GM12878 (cell line): ENCODE measurements around the gene BLNK. TPM values are rescaled to one million over a fixed set of nuclear protein-coding genes. Genes with fewer than 3 reads are reported as not detected.
A peak's percentile ranks its signal among the peaks of the same experiment; 100 is the strongest.

Source experiments
- ATAC-seq: fragments of 200-7000 bp; cut with Tn5 transposase; 3 replicates; pipeline ENCODE4 v1.9.1; 2020; ENCODE audit warnings: mild to moderate bottlenecking, moderate library complexity
- BruUV-seq: library from RNA; stranded (reverse); fragments of 400-500 nt; replicated peaks from 2 replicates; lab custom pipeline; 2021; lab: Mats Ljungman, UMichigan
- CTCF ChIA-PET: fragments of 300-600 bp; sonication (Branson Sonifier 250); formaldehyde crosslinking; extraction: SDS; loops from one replicate; lab custom pipeline; 2021; ENCODE audit warnings: inconsistent platforms; lab: Yijun Ruan, JAX
- POLR2A ChIA-PET: fragments of 350-600 bp; formaldehyde crosslinking; extraction: SDS; loops from one replicate; lab custom pipeline; 2021; ENCODE audit warnings: inconsistent platforms; lab: Charles Lee
- RAD21 ChIA-PET: fragments of 300-600 bp; sonication (Branson Sonifier 250); formaldehyde crosslinking; loops from one replicate; lab custom pipeline; 2023; ENCODE audit warnings: antibody characterized with exemption; ENCODE audit not compliant: unreplicated experiment; lab: Charles Lee
- SMC1A ChIA-PET: fragments of 300-600 bp; sonication (Branson Sonifier 250); formaldehyde crosslinking; loops from one replicate; lab custom pipeline; 2023; ENCODE audit not compliant: unreplicated experiment, uncharacterized antibody; lab: Charles Lee
- DNase-seq: peaks from one replicate; pipeline ENCODE4 v3.0.0-alpha.2; 2011; ENCODE audit warnings: low read depth, low spot score
- FAIRE-seq: peaks from 3 replicates; lab custom pipeline; 2011; peaks lifted over from hg19 to GRCh38; lab: Jason Lieb, UNC
- H2AFZ ChIP-seq: 2 replicates; pipeline ENCODE4 v1.6.0; 2011; ENCODE audit warnings: low read depth, low read length, control low read depth; ENCODE audit not compliant: control insufficient read depth
- H3K27ac ChIP-seq: 2 replicates; pipeline ENCODE4 v1.5.1; 2011; ENCODE audit warnings: control low read depth; ENCODE audit not compliant: control insufficient read depth, insufficient read depth
- H3K27me3 ChIP-seq, 2 experiments: replicated peaks in 1 of 2; 2 replicates each; pipeline versions ENCODE4 v1.6.0 to v1.6.1; 2011; ENCODE audit warnings: low read length in 1 of 2; ENCODE audit not compliant: control insufficient read depth in 2 of 2, insufficient read depth in 2 of 2
- H3K36me3 ChIP-seq, 2 experiments: 2 replicates each; pipeline ENCODE4 v1.5.1; 2011; ENCODE audit warnings: low read length in 1 of 2; ENCODE audit not compliant: control insufficient read depth in 2 of 2, insufficient read depth in 2 of 2
- H3K4me1 ChIP-seq: 2 replicates; pipeline ENCODE4 v1.6.1; 2011; ENCODE audit warnings: mild to moderate bottlenecking, low read length, moderate library complexity, mixed read lengths; ENCODE audit not compliant: control insufficient read depth, insufficient read depth
- H3K4me2 ChIP-seq: 2 replicates; pipeline ENCODE4 v1.6.0; 2011; ENCODE audit warnings: control low read depth; ENCODE audit not compliant: control insufficient read depth, insufficient read depth
- H3K4me3 ChIP-seq: fragments of 200-600 bp; sonication (generic); 2 replicates; pipeline ENCODE4 v1.5.1; 2016
- H3K79me2 ChIP-seq: 2 replicates; pipeline ENCODE4 v1.6.0; 2011; ENCODE audit warnings: low read length; ENCODE audit not compliant: control insufficient read depth, insufficient read depth
- H3K9ac ChIP-seq: 2 replicates; pipeline ENCODE4 v1.8.0; 2011; ENCODE audit warnings: low read length, control low read depth, mixed read lengths; ENCODE audit not compliant: control insufficient read depth, insufficient read depth
- H3K9me3 ChIP-seq: replicated peaks from 3 replicates; pipeline ENCODE4 v1.5.1; 2011; ENCODE audit warnings: mild to moderate bottlenecking, low read length; ENCODE audit not compliant: control insufficient read depth, insufficient read depth
- H4K20me1 ChIP-seq: 2 replicates; pipeline ENCODE4 v1.6.0; 2011; ENCODE audit not compliant: control insufficient read depth, insufficient read depth
- BRCA1 ChIP-seq: IDR thresholded peaks from 2 replicates; pipeline ENCODE4 v1.6.1; 2011; ENCODE audit warnings: low read depth, low read length, improper control_type of control experiment
- MYC ChIP-seq: IDR thresholded peaks from 2 replicates; pipeline ENCODE4 v1.6.1; 2011; ENCODE audit warnings: mild to moderate bottlenecking, low read length, moderate library complexity, inconsistent platforms; ENCODE audit not compliant: insufficient read depth, insufficient replicate concordance, insufficient read length, severe bottlenecking
- NR2F1 ChIP-seq: fragments of 450-650 bp; conservative IDR thresholded peaks from 2 replicates; pipeline ENCODE4 v1.6.1; 2017; ENCODE audit warnings: mild to moderate bottlenecking
- POLR2A ChIP-seq: IDR thresholded peaks from 2 replicates; pipeline ENCODE4 v1.6.1; 2011; ENCODE audit warnings: low read depth, mild to moderate bottlenecking, low read length
- YY1 ChIP-seq: IDR thresholded peaks from 2 replicates; pipeline ENCODE4 v1.6.1; 2011; ENCODE audit warnings: low read depth, mild to moderate bottlenecking, low read length
- ZZZ3 ChIP-seq: IDR thresholded peaks from 2 replicates; pipeline ENCODE4 v1.6.1; 2011; ENCODE audit warnings: low read depth; ENCODE audit not compliant: control insufficient read depth, insufficient read length
- WGBS: methylation state at CpG from one replicate; pipeline ENCODE4 v1.1.6; 2016; ENCODE audit warnings: low lambda C conversion rate; ENCODE audit not compliant: insufficient replicate concordance, insufficient coverage; ENCODE audit errors: missing lambda C conversion rate; 5-methylcytosine and 5-hydroxymethylcytosine counted together
- in situ Hi-C: fragments of 300-500 bp; cut with MboI; formaldehyde crosslinking; loops from 9 replicates; pipeline ENCODE4 v1.14.3; 2018; ENCODE audit warnings: mixed read lengths
- intact Hi-C: fragments of 100-400 bp; cut with micrococcal nuclease; formaldehyde crosslinking; loops from one replicate; pipeline ENCODE4 v1.14.2; 2022; ENCODE audit not compliant: unreplicated experiment
- polyA plus RNA-seq, 11 experiments: library from polyadenylated mRNA; depleted of rRNA in 4 of 11; unstranded in 6 of 11; stranded (reverse) in 5 of 11; fragments of >200 nt; fragmentation: Nextera tagmentation in 4 of 11; fragmentation: Illumina TruSeq in 1 of 11; extraction: Ambion mirVana in 4 of 11; extraction: Trizol in 1 of 11; gene quantifications; 1 replicate in 1 of 11; 2 replicates in 10 of 11; pipeline versions ENCODE4 v1.2.1 to v1.2.3, GENCODE V29; 2011 to 2016; ENCODE audit warnings: inconsistent platforms in 2 of 11, missing spikeins in 2 of 11, low read depth in 1 of 11
- total RNA-seq, 4 experiments: library from RNA; depleted of rRNA in 3 of 4; stranded (reverse); fragments of >200 nt in 3 of 4; fragmentation: Illumina TruSeq in 1 of 4; extraction: Trizol in 1 of 4; gene quantifications; 2 replicates each; pipeline versions ENCODE4 v1.2.1 to v1.2.3, GENCODE V29; 2013 to 2021

Gene BLNK
- total and polyA plus RNA-seq, 10 of the 15 experiments (the other 5 are each of a cell fraction or from before 2014, with no cell fraction given) = 79.5 to 201 (median 139) TPM

- RAD21 ChIA-PET = interaction anchor here (0.7 to 4.8 kb wide), 7 partner anchors 12 to 48 kb away, joined by 3 to 56 read pairs (median 3); partner anchors contain the start of gene BLNK
- intact Hi-C loops = no loop called here
- Histone ChIP-seq H4K20me1 (no peaks in the 10 kb centered on the region), H3K4me3 (0 out of 2 replicates have a peak overlapping the region, but pooled peaks have one; percentile 18), H3K27ac (peak overlapping the region; percentile 67; the same call in 1 of the 2 replicates), H3K27me3 (no peaks in the 10 kb centered on the region), H3K9ac (no peak overlapping the region), H3K4me1 (peaks cover 31% of the 10 kb centered on the region)
- FAIRE-seq (no peak), DNase-seq (no peak)
- CTCF ChIA-PET = interaction anchor here (0.7 to 23.4 kb wide), 7 partner anchors 14 to 52 kb away, joined by 3 to 790 read pairs (median 9); partner anchors contain the start of gene BLNK
- in situ Hi-C loops = no loop called here
- TF ChIP-seq POLR2A (no peak), ZZZ3 (no peak), NR2F1 (peak; percentile 23; the same call in 1 of the 2 replicates)
- TF ChIP-seq, all 136 proteins: peak for 1
- POLR2A ChIA-PET = interaction anchor here (1.0 to 1.9 kb wide), 5 partner anchors 13 to 49 kb away, joined by 3 to 13 read pairs (median 5); partner anchors contain the start of gene BLNK
- H3K79me2 ChIP-seq = peaks cover 51% of the 10 kb centered on the region
- peaks cover 15 to 44% of the 10 kb centered on the region in 2 experiments for H3K36me3 ChIP-seq
- BruUV-seq = no TSS peak
- 82% methylated on average over 4 of the region's 4 CpGs for WGBS
- peak; percentile 5; the same call in 1 of the 3 replicates for ATAC-seq
- H2AFZ ChIP-seq = no peak overlapping the region
- SMC1A ChIA-PET = interaction anchor here (1.0 to 4.8 kb wide), 5 partner anchors 9 to 49 kb away, joined by 3 to 76 read pairs (median 43); partner anchors contain the start of gene BLNK
- no peak overlapping the region for H3K4me2 ChIP-seq
- 0 out of 3 replicates have a peak, but pooled peaks cover 2% of the 10 kb centered on the region for H3K9me3 ChIP-seq
These were observed 28.1 kb downstream of the BLNK start for GRCh38 chr10:96243296-96243695.

- peaks cover 34% of the 10 kb centered on the region for H3K4me1 ChIP-seq
- peak overlapping the region; percentile 67; the same call in 1 of the 2 replicates for H3K27ac ChIP-seq
- ChIA-PET SMC1A (interaction anchor here (1.0 to 4.8 kb wide), 5 partner anchors 9 to 49 kb away, joined by 3 to 76 read pairs (median 43); partner anchors contain the start of gene BLNK), CTCF (interaction anchor here (0.7 to 23.4 kb wide), 7 partner anchors 13 to 52 kb away, joined by 3 to 790 read pairs (median 9); partner anchors contain the start of gene BLNK), RAD21 (interaction anchor here (0.7 to 4.8 kb wide), 7 partner anchors 11 to 49 kb away, joined by 3 to 56 read pairs (median 3); partner anchors contain the start of gene BLNK), POLR2A (interaction anchor here (1.0 to 1.4 kb wide), 4 partner anchors 19 to 50 kb away, joined by 3 to 6 read pairs (median 4); partner anchors contain the start of gene BLNK)
- ATAC-seq = peak; percentile 31
- intact Hi-C loops = no loop called here
- no peaks in the 10 kb centered on the region for H4K20me1 ChIP-seq
- H3K36me3 ChIP-seq = peaks cover 20 to 48% of the 10 kb centered on the region in 2 experiments
- H3K4me2 ChIP-seq = no peak overlapping the region
- BruUV-seq = no TSS peak
- H2AFZ ChIP-seq = no peak overlapping the region
- H3K9me3 ChIP-seq = 0 out of 3 replicates have a peak, but pooled peaks cover 2% of the 10 kb centered on the region
- 51% methylated on average over 2 of the region's 2 CpGs for WGBS
- no peak overlapping the region for H3K4me3 ChIP-seq
- in situ Hi-C loops = no loop called here
- TF ChIP-seq MYC = no peak
- TF ChIP-seq YY1 = 0 out of 2 replicates have a peak, but pooled peaks have one; percentile 9
- TF ChIP-seq BRCA1 = no peak
- H3K9ac ChIP-seq = no peak overlapping the region
- FAIRE-seq = no peak
- H3K79me2 ChIP-seq = peaks cover 55% of the 10 kb centered on the region
- DNase-seq = no peak
- no peaks in the 10 kb centered on the region for H3K27me3 ChIP-seq
These were observed 28.5 kb downstream of the BLNK start for GRCh38 chr10:96242822-96243221.
